Neuronal stem cell (in vitro differentiated cells): ENCODE data around the gene RALGPS1.

ENCODE experiments used
- DNase-seq: peaks from one replicate; pipeline ENCODE4 v3.0.0-alpha.2; 2013; ENCODE audit warnings: low spot score
- H2AFZ ChIP-seq: one replicate; pipeline ENCODE4 v1.6.1; 2013; ENCODE audit warnings: mild to moderate bottlenecking, low read length, inconsistent platforms
- H2AK5ac ChIP-seq: 2 replicates; pipeline ENCODE4 v1.6.1; 2013; ENCODE audit warnings: low read depth, mild to moderate bottlenecking, inconsistent platforms, low read length, moderate library complexity, mixed read lengths
- H2BK120ac ChIP-seq: 2 replicates; pipeline ENCODE4 v1.6.1; 2013; ENCODE audit warnings: low read depth, mild to moderate bottlenecking, inconsistent platforms, low read length, moderate library complexity, mixed read lengths
- H2BK12ac ChIP-seq: one replicate; pipeline ENCODE4 v1.6.1; 2013; ENCODE audit warnings: low read length, inconsistent platforms
- H2BK15ac ChIP-seq: 2 replicates; pipeline ENCODE4 v1.6.1; 2013; ENCODE audit warnings: mild to moderate bottlenecking, low read length, inconsistent platforms, mixed read lengths
- H2BK5ac ChIP-seq: one replicate; pipeline ENCODE4 v1.6.1; 2013; ENCODE audit warnings: inconsistent platforms, mild to moderate bottlenecking, low read length, moderate library complexity
- H3K14ac ChIP-seq: one replicate; pipeline ENCODE4 v1.6.1; 2013; ENCODE audit warnings: low read length, inconsistent platforms
- H3K18ac ChIP-seq: 2 replicates; pipeline ENCODE4 v1.6.1; 2013; ENCODE audit warnings: low read length, inconsistent platforms
- H3K23ac ChIP-seq: 2 replicates; pipeline ENCODE4 v1.6.1; 2013; ENCODE audit warnings: low read depth, mild to moderate bottlenecking, mixed read lengths, low read length, inconsistent platforms; ENCODE audit not compliant: poor library complexity
- H3K27ac ChIP-seq: replicated peaks from 3 replicates; pipeline ENCODE4 v1.5.1; 2013; ENCODE audit warnings: low read length, inconsistent platforms
- H3K27me3 ChIP-seq, 3 experiments: 2 replicates each; pipeline ENCODE4 v1.6.1; 2013; ENCODE audit warnings: low read length in 3 of 3, mild to moderate bottlenecking in 2 of 3, inconsistent platforms in 1 of 3, low read depth in 1 of 3, mixed read lengths in 1 of 3, moderate library complexity in 1 of 3; ENCODE audit not compliant: control insufficient read depth in 3 of 3, insufficient read depth in 3 of 3
- H3K36me3 ChIP-seq, 2 donors: replicated peaks in 1 of 2; 2 replicates each; pipeline ENCODE4 v1.6.1; 2013; ENCODE audit warnings: low read length in 2 of 2; ENCODE audit not compliant: control insufficient read depth in 2 of 2, insufficient read depth in 2 of 2
- H3K4ac ChIP-seq: 2 replicates; pipeline ENCODE4 v1.6.1; 2013; ENCODE audit warnings: inconsistent platforms, mild to moderate bottlenecking, low read length, moderate library complexity
- H3K4me1 ChIP-seq, 2 donors: 1 replicate in 1 of 2; 2 replicates in 1 of 2; pipeline ENCODE4 v1.6.1; 2013; ENCODE audit warnings: low read length in 2 of 2, low read depth in 1 of 2; ENCODE audit not compliant: control insufficient read depth in 2 of 2, insufficient read depth in 1 of 2
- H3K4me2 ChIP-seq: one replicate; pipeline ENCODE4 v1.6.1; 2013; ENCODE audit warnings: mild to moderate bottlenecking, low read length, inconsistent platforms; ENCODE audit not compliant: insufficient read depth, poor library complexity, severe bottlenecking
- H3K4me3 ChIP-seq, 2 donors: 2 replicates each; pipeline ENCODE4 v1.5.1; 2013; ENCODE audit warnings: low read length in 2 of 2, mild to moderate bottlenecking in 2 of 2, inconsistent platforms in 1 of 2, moderate library complexity in 1 of 2
- H3K79me1 ChIP-seq: one replicate; pipeline ENCODE4 v1.6.1; 2013; ENCODE audit warnings: low read depth, mild to moderate bottlenecking, inconsistent platforms, low read length, moderate library complexity
- H3K9ac ChIP-seq: one replicate; pipeline ENCODE4 v1.6.1; 2013; ENCODE audit warnings: mild to moderate bottlenecking, low read depth, low read length, inconsistent platforms; ENCODE audit not compliant: poor library complexity
- H3K9me3 ChIP-seq, 2 donors: replicated peaks in 1 of 2; 2 replicates each; pipeline versions ENCODE3 to v1.6.1; 2013; ENCODE audit warnings: low read length in 2 of 2, mild to moderate bottlenecking in 2 of 2, inconsistent platforms in 1 of 2, low read depth in 1 of 2, mixed read lengths in 1 of 2, moderate library complexity in 1 of 2; ENCODE audit not compliant: control insufficient read depth in 2 of 2, insufficient read depth in 1 of 2
- H4K8ac ChIP-seq: one replicate; pipeline ENCODE4 v1.6.1; 2013; ENCODE audit warnings: low read depth, mild to moderate bottlenecking, inconsistent platforms, low read length, moderate library complexity
- H4K91ac ChIP-seq: one replicate; pipeline ENCODE4 v1.6.1; 2013; ENCODE audit warnings: low read length, low read depth, mild to moderate bottlenecking, inconsistent platforms; ENCODE audit not compliant: poor library complexity
- WGBS, 2 donors: extraction: QIAGEN DNeasy Blood & Tissue Kit; methylation state at CpG; one replicate each; pipeline ENCODE4 v1.1.7; 2013; ENCODE audit warnings: missing lambda C conversion rate in 2 of 2, mixed read lengths in 1 of 2; ENCODE audit not compliant: insufficient read length in 2 of 2, insufficient replicate concordance in 1 of 2; ENCODE audit errors: extremely low coverage in 2 of 2; 5-methylcytosine and 5-hydroxymethylcytosine counted together

RALGPS1 gene

DNA sequence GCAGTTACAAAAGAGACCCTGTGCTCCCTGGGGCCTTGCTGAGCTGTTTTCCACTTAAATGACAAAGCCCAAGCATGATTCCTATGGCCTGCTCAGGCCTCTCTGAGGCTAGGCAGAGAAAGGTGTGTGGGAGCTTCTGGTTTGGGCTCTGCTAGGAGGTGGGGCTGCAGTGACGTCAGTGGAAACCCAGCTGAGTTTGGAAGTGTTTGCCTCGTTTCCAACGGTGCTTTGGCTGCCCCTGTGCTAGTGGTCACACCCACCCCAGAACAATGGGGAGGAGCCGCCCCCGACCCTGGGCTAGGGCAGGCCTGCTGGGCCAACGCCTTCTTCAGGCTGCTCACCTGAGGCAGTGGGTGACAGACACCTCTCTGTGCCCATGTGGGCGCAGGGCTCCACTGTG lies 197.5 kb downstream of the RALGPS1 start:
- Histone ChIP-seq H2BK15ac (no peak overlapping the region), H3K4me1 (peaks cover 0 to 4% of the 10 kb centered on the region in 2 donors), H4K91ac (no peak overlapping the region), H3K79me1 (no peaks in the 10 kb centered on the region), H3K36me3 (peaks cover 2 to 8% of the 10 kb centered on the region in 2 donors), H2BK12ac (no peak overlapping the region), H3K4me3 (no peak overlapping the region), H2AFZ (no peak overlapping the region), H3K27me3 (no peaks in the 10 kb centered on the region), H3K27ac (no peak overlapping the region), H3K4ac (no peak overlapping the region), H3K23ac (no peak overlapping the region), H3K14ac (no peak overlapping the region), H2BK120ac (no peak overlapping the region), H2BK5ac (no peak overlapping the region), H3K18ac (no peak overlapping the region), H3K9ac (no peak overlapping the region), H3K4me2 (no peak overlapping the region), H2AK5ac (no peak overlapping the region), H4K8ac (no peak overlapping the region), H3K9me3 (no peaks in the 10 kb centered on the region)
- DNase-seq = no peak
- no CpG with 5 or more reads among the region's 7 CpGs for WGBS, 2 donors

DNA sequence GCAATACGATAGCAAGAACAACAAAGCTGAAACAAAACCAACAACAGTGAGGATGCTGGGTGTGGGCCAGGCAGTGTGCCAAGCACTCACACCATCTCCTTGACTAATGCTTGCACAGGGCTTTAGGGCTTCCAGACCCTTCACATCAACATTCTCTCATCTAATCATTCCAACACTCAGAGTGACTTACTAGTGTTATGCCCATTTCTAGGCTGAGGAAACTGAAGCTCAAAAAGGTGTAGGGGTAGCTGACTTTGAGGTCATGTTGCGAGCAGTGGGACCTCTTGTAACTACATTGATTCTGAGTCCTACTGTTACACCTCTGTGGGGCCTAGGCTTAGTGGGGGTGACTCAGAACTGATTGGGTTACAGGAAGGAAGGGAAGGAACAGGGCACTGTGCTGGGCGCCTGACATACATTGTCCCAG lies 198.2 kb downstream of the RALGPS1 start:
- DNase-seq = no peak
- no peak overlapping the region for H2BK12ac ChIP-seq
- no peak overlapping the region for H3K4ac ChIP-seq
- H2BK15ac ChIP-seq = no peak overlapping the region
- H4K8ac ChIP-seq = no peak overlapping the region
- no peaks in the 10 kb centered on the region for H3K27me3 ChIP-seq
- no peak overlapping the region for H4K91ac ChIP-seq
- H3K4me1 ChIP-seq = peaks cover 0 to 10% of the 10 kb centered on the region in 2 donors
- no peak overlapping the region for H2AFZ ChIP-seq
- H3K79me1 ChIP-seq = no peaks in the 10 kb centered on the region
- H2BK5ac ChIP-seq = no peak overlapping the region
- no peaks in the 10 kb centered on the region for H3K9me3 ChIP-seq
- peaks cover under 1% of the 10 kb centered on the region in 2 donors for H3K36me3 ChIP-seq
- no peak overlapping the region for H3K14ac ChIP-seq
- no peak overlapping the region for H3K27ac ChIP-seq
- WGBS, 2 donors = no CpG with 5 or more reads among the region's 3 CpGs
- no peak overlapping the region for H3K18ac ChIP-seq
- H3K4me2 ChIP-seq = no peak overlapping the region
- H3K23ac ChIP-seq = no peak overlapping the region
- no peak overlapping the region for H3K4me3 ChIP-seq
- no peak overlapping the region for H2AK5ac ChIP-seq
- no peak overlapping the region for H2BK120ac ChIP-seq
- no peak overlapping the region for H3K9ac ChIP-seq

DNA sequence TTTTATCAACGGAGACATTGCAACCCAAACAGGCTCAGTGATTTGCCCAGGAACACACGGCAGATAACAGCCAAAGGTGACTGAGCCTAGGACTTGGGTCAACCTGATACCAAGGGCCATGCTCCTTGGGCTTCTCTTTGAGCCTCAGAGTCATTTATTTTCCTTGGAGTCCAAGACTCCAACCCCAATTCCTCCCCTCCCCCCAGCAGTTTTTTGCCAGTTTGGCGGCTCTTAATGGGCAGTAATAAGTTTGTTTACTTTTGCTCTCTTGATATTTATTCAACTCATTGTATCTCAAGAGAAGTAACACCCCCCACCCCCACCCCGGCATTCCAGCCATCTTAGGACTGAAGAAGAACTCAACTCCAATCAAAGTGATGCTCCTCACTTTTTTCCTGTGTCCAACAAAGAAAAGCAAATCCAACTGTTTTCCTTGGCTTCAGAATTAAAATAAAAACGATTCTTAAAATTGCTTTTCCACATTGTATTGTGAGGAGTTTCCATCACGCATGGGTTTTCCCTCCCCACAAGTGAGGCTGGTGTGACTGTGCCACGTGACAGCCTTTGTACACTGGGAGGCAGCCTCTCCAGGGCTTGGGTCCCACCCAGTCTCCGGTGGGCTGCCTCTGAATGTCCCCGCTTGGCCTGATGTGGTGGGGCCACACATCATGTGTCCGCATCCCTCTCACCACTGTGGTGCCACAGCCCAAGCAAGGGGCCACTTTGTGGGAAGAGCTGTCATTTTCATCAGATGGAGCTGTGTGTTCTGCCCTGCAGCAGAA lies 198.8 kb downstream of the RALGPS1 start:
- WGBS, 2 donors = no CpG with 5 or more reads among the region's 10 CpGs
- H3K27me3 ChIP-seq = no peaks in the 10 kb centered on the region

DNA sequence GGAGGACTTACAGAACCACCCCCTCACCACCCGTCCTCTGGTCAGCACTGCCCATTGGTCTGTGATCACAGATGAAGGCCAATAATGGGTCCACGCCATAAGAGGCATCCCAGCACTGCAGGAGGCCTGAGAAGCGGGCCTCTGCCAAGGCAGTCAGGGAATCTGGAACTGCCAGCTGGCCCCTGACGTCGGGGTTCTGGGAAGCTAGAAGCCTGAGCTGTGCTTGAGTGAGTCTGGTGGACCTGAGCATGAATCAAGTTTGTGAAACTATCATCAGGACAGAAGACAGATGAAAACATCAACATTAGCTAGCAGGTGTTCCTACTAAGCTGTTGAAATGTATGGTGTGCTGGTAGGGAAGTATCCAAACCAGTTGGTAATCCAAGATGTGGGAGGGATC lies 200.0 kb downstream of the RALGPS1 start:
- no peak overlapping the region for H2BK12ac ChIP-seq
- no peak overlapping the region for H4K8ac ChIP-seq
- H3K18ac ChIP-seq = no peak overlapping the region
- no peak overlapping the region for H3K14ac ChIP-seq
- H3K9me3 ChIP-seq = no peaks in the 10 kb centered on the region
- no peak overlapping the region for H3K4ac ChIP-seq
- no peak overlapping the region for H4K91ac ChIP-seq
- H3K27me3 ChIP-seq = no peaks in the 10 kb centered on the region
- H2AK5ac ChIP-seq = no peak overlapping the region
- no peak overlapping the region for H2BK5ac ChIP-seq
- no peak overlapping the region for H3K27ac ChIP-seq
- no peak overlapping the region for H2BK120ac ChIP-seq
- H3K9ac ChIP-seq = no peak overlapping the region
- no peak overlapping the region for H2AFZ ChIP-seq
- H3K36me3 ChIP-seq = no peaks in the 10 kb centered on the region
- no peak overlapping the region for H3K23ac ChIP-seq
- H3K4me3 ChIP-seq = no peak overlapping the region
- H3K4me1 ChIP-seq = peaks cover 8 to 11% of the 10 kb centered on the region in 2 donors
- no peaks in the 10 kb centered on the region for H3K79me1 ChIP-seq
- H3K4me2 ChIP-seq = no peak overlapping the region
- no peak overlapping the region for H2BK15ac ChIP-seq
- no CpG with 5 or more reads among the region's 5 CpGs for WGBS, 2 donors
- no peak for DNase-seq

More for the DNA sequence above, 198.8 kb downstream of the RALGPS1 start:
- Histone ChIP-seq H2BK120ac (no peak overlapping the region), H3K18ac (no peak overlapping the region), H3K79me1 (no peaks in the 10 kb centered on the region), H3K4me3 (peak overlapping the region in 1 of 2 donors; percentile 5), H2AFZ (no peak overlapping the region), H3K9ac (no peak overlapping the region), H3K9me3 (no peaks in the 10 kb centered on the region), H2BK5ac (no peak overlapping the region), H3K27ac (no peak overlapping the region), H4K8ac (no peak overlapping the region), H2BK12ac (no peak overlapping the region), H3K4me1 (peaks cover 0 to 11% of the 10 kb centered on the region in 2 donors), H3K4me2 (no peak overlapping the region), H2BK15ac (no peak overlapping the region), H3K4ac (no peak overlapping the region), H3K14ac (no peak overlapping the region), H3K23ac (no peak overlapping the region), H4K91ac (no peak overlapping the region), H3K36me3 (no peaks in the 10 kb centered on the region), H2AK5ac (no peak overlapping the region)
- DNase-seq = no peak
